ENCODE data around the gene VN1R5. TPM values are rescaled to one million over a fixed set of nuclear protein-coding genes. Genes with fewer than 3 reads are reported as not detected.
"Not testable (repeated sequence)": the region's sequence is repeated elsewhere in the genome, so short reads cannot be mapped to it uniquely, and the experiment has no call there.

Gene VN1R5
- polyA plus RNA-seq (2013, experiment 1 of 2): not detected
- not detected for polyA plus RNA-seq (2013, experiment 2 of 2)

DNA sequence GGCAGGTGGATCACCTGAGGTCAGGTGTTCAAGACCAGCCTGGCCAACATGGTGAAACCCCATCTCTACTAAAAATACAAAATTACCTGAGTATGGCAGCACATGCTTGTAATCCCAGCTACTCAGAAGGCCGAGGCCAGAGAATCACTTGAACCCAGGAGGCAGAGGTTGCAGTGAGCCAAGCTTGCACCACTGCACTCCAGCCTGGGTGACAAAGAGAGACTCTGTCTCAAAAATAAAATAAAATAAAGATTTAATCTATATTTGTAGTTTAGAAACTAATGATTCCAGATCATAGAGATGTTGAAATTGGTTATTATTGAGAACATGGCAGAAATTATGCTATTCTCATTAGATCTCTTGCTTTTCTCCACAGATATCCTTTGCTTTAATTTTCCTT, at the start of gene VN1R5:
Gene VN1R5 (plus strand): TSS at position 301 of the 400 bp plus-strand sequence.
- not testable (repeated sequence) for H3K79me1 ChIP-seq (ENCODE audit: low read length); H4K8ac ChIP-seq (ENCODE audit: low read depth, low read length); H3K9ac ChIP-seq (ENCODE audit: low read length); H3K27me3 ChIP-seq (ENCODE audit: insufficient read depth, low read length, poor library complexity); H3K36me3 ChIP-seq (ENCODE audit: control insufficient read depth, insufficient read depth, low read length); H4K5ac ChIP-seq (ENCODE audit: low read length); H3K79me2 ChIP-seq (ENCODE audit: control insufficient read depth, insufficient read depth, low read length); H3K4ac ChIP-seq (ENCODE audit: low read depth, low read length); H2BK120ac ChIP-seq (ENCODE audit: low read depth, low read length); H3K18ac ChIP-seq (ENCODE audit: low read length); H3K4me2 ChIP-seq (ENCODE audit: low read length); H2BK15ac ChIP-seq (replicated peaks; ENCODE audit: low read depth); H2AK5ac ChIP-seq (ENCODE audit: low read length); H3K56ac ChIP-seq (ENCODE audit: low read length); H3K4me1 ChIP-seq (ENCODE audit: control insufficient read depth, low read depth, low read length); H3K23ac ChIP-seq (ENCODE audit: low read length); H2BK5ac ChIP-seq (ENCODE audit: low read length); DNase-seq; H3K27ac ChIP-seq (ENCODE audit: low read depth, low read length); H3K4me3 ChIP-seq (ENCODE audit: low read length)
- WGBS (ENCODE audit: extremely low coverage, insufficient coverage, low lambda C conversion rate): no CpG with 5 or more reads among the region's 1 CpG

DNA sequence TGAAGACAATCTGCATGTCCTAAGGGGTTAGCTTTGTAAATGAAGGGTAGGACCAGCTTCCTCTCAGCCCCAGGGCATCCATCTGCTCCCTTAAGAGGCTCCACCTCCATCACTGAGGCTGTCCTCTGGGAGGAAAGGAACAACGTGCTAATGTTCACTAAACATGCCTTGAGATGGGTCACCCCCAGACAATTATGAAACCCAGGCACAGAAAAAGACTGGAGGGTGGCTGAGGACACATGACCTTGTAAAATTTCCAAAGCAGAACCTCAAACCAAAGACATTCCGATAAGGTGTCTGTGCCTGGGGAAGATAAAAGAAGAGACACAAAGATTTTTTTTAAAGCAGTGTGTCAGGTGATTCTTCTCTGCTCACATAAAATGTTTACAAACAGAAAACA, 46.5 kb upstream of the VN1R5 start:
- H3K27ac ChIP-seq (ENCODE audit: low read depth, low read length): no peak overlapping the region
- no peaks in the 10 kb centered on the region for H3K27me3 ChIP-seq (ENCODE audit: insufficient read depth, low read length, poor library complexity)
- H3K18ac ChIP-seq (ENCODE audit: low read length): no peak overlapping the region
- H3K4me2 ChIP-seq (ENCODE audit: low read length): peak overlapping the region; percentile 37
- H3K4ac ChIP-seq (ENCODE audit: low read depth, low read length): no peak overlapping the region
- peak overlapping the region; percentile 85 for H3K9ac ChIP-seq (ENCODE audit: low read length)
- no peak overlapping the region for H3K4me3 ChIP-seq (ENCODE audit: low read length)
- no peak overlapping the region for H3K23ac ChIP-seq (ENCODE audit: low read length)
- peaks cover 8% of the 10 kb centered on the region for H3K4me1 ChIP-seq (ENCODE audit: control insufficient read depth, low read depth, low read length)
- no peak overlapping the region for H2BK5ac ChIP-seq (ENCODE audit: low read length)
- H3K79me1 ChIP-seq (ENCODE audit: low read length): peaks cover 22% of the 10 kb centered on the region
- H2AK5ac ChIP-seq (ENCODE audit: low read length): no peak overlapping the region
- H3K79me2 ChIP-seq (ENCODE audit: control insufficient read depth, insufficient read depth, low read length): peaks cover 34% of the 10 kb centered on the region
- H2BK15ac ChIP-seq (replicated peaks; ENCODE audit: low read depth): no peak overlapping the region
- no peak overlapping the region for H4K8ac ChIP-seq (ENCODE audit: low read depth, low read length)
- no CpG with 5 or more reads among the region's 2 CpGs for WGBS (ENCODE audit: extremely low coverage, insufficient coverage, low lambda C conversion rate)
- H3K36me3 ChIP-seq (ENCODE audit: control insufficient read depth, insufficient read depth, low read length): no peaks in the 10 kb centered on the region
- H4K5ac ChIP-seq (ENCODE audit: low read length): no peak overlapping the region
- peak; percentile 65 for DNase-seq
- H2BK120ac ChIP-seq (ENCODE audit: low read depth, low read length): no peak overlapping the region
- H3K56ac ChIP-seq (ENCODE audit: low read length): peak overlapping the region; percentile 95

DNA sequence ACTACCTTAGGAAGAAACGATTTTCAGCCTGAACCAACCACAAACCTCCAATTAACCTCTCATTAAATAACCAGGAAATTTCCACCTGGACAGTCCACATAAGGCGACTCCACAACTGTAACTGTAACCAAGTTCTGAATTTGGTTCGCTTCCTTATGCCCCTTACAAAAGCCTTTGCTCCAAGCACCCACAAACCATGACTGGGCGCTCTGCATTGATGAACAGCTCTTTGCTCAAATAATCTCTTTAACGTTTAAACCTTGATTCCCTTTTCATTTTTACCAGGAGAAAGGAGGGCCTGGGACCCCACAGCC, 45.9 kb upstream of the VN1R5 start:
- no peaks in the 10 kb centered on the region for H3K27me3 ChIP-seq (ENCODE audit: insufficient read depth, low read length, poor library complexity)
- H3K27ac ChIP-seq (ENCODE audit: low read depth, low read length): peak overlapping the region; percentile 87
- H3K18ac ChIP-seq (ENCODE audit: low read length): peak overlapping the region; percentile 81
- H3K4me3 ChIP-seq (ENCODE audit: low read length): peak overlapping the region; percentile 87
- H2AK5ac ChIP-seq (ENCODE audit: low read length): no peak overlapping the region
- no peaks in the 10 kb centered on the region for H3K36me3 ChIP-seq (ENCODE audit: control insufficient read depth, insufficient read depth, low read length)
- no peak overlapping the region for H4K5ac ChIP-seq (ENCODE audit: low read length)
- peak overlapping the region; percentile 85 for H3K9ac ChIP-seq (ENCODE audit: low read length)
- no CpG with 5 or more reads among the region's 5 CpGs for WGBS (ENCODE audit: extremely low coverage, insufficient coverage, low lambda C conversion rate)
- peak overlapping the region; percentile 89 for H3K4ac ChIP-seq (ENCODE audit: low read depth, low read length)
- H3K4me1 ChIP-seq (ENCODE audit: control insufficient read depth, low read depth, low read length): peaks cover 8% of the 10 kb centered on the region
- peaks cover 32% of the 10 kb centered on the region for H3K79me2 ChIP-seq (ENCODE audit: control insufficient read depth, insufficient read depth, low read length)
- peak overlapping the region; percentile 37 for H3K4me2 ChIP-seq (ENCODE audit: low read length)
- H2BK15ac ChIP-seq (replicated peaks; ENCODE audit: low read depth): no peak overlapping the region
- no peak overlapping the region for H3K23ac ChIP-seq (ENCODE audit: low read length)
- no peak for DNase-seq
- H4K8ac ChIP-seq (ENCODE audit: low read depth, low read length): no peak overlapping the region
- peak overlapping the region; percentile 95 for H3K56ac ChIP-seq (ENCODE audit: low read length)
- no peak overlapping the region for H2BK5ac ChIP-seq (ENCODE audit: low read length)
- peaks cover 22% of the 10 kb centered on the region for H3K79me1 ChIP-seq (ENCODE audit: low read length)
- H2BK120ac ChIP-seq (ENCODE audit: low read depth, low read length): peak overlapping the region; percentile 18

DNA sequence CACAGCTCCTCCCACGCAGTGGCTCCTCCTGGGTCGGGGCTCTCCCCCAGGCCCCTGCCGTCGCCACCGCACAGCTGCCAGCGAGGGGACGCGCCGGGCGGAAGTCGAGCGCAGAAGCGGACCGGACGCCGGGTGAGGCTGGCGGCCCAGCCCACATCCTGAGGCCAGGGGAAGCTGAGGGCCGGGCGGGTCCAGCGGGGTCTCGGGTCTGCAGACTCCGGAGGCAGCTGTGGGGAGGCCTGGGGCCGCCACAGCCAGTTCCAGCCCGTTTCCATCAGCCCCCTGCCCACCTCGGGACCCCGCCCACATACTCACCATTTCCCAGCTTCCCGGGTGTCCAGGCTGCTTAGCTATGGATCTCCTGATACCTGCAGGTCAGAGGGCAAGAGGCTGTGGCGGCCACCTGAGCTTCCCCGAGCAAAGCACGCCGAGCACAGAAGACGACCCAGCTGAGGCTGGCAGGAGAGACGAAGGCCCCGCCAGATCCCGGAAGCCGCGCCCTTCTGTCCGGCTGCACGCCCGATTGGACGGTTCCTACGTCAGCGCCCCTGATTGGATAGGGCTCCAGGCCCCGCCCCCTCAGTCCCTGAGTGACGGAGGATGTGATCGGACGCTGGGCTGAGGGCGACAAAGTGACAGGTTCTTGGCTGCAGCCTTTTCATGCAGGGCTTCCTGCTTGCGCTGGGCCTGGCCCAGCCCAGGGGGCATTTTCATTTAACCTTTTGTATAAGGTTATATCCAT, 45.3 kb upstream of the VN1R5 start:
- H3K23ac ChIP-seq (ENCODE audit: low read length): no peak overlapping the region
- H3K4me1 ChIP-seq (ENCODE audit: control insufficient read depth, low read depth, low read length): peaks cover 8% of the 10 kb centered on the region
- H2BK120ac ChIP-seq (ENCODE audit: low read depth, low read length): peak overlapping the region; percentile 18
- DNase-seq: peak; percentile 99
- no peak overlapping the region for H2AK5ac ChIP-seq (ENCODE audit: low read length)
- H3K27me3 ChIP-seq (ENCODE audit: insufficient read depth, low read length, poor library complexity): no peaks in the 10 kb centered on the region
- H3K79me1 ChIP-seq (ENCODE audit: low read length): peaks cover 21% of the 10 kb centered on the region
- H4K8ac ChIP-seq (ENCODE audit: low read depth, low read length): no peak overlapping the region
- H3K9ac ChIP-seq (ENCODE audit: low read length): peak overlapping the region; percentile 85
- peak overlapping the region; percentile 87 for H3K27ac ChIP-seq (ENCODE audit: low read depth, low read length)
- H3K18ac ChIP-seq (ENCODE audit: low read length): peak overlapping the region; percentile 81
- H3K4ac ChIP-seq (ENCODE audit: low read depth, low read length): peak overlapping the region; percentile 89
- H3K36me3 ChIP-seq (ENCODE audit: control insufficient read depth, insufficient read depth, low read length): no peaks in the 10 kb centered on the region
- H3K79me2 ChIP-seq (ENCODE audit: control insufficient read depth, insufficient read depth, low read length): peaks cover 31% of the 10 kb centered on the region
- H3K56ac ChIP-seq (ENCODE audit: low read length): peak overlapping the region; percentile 95
- no CpG with 5 or more reads among the region's 49 CpGs for WGBS (ENCODE audit: extremely low coverage, insufficient coverage, low lambda C conversion rate)
- peak overlapping the region; percentile 33 for H2BK5ac ChIP-seq (ENCODE audit: low read length)
- peak overlapping the region; percentile 37 for H3K4me2 ChIP-seq (ENCODE audit: low read length)
- H4K5ac ChIP-seq (ENCODE audit: low read length): no peak overlapping the region
- H2BK15ac ChIP-seq (replicated peaks; ENCODE audit: low read depth): no peak overlapping the region
- peak overlapping the region; percentile 87 for H3K4me3 ChIP-seq (ENCODE audit: low read length)

GRCh38 chr1:247211339-247211738, 44.5 kb upstream of the VN1R5 start:
- H3K4me3 ChIP-seq (ENCODE audit: low read length): no peak overlapping the region
- no peak overlapping the region for H3K18ac ChIP-seq (ENCODE audit: low read length)
- peaks cover 16% of the 10 kb centered on the region for H3K79me1 ChIP-seq (ENCODE audit: low read length)
- no peak overlapping the region for H4K5ac ChIP-seq (ENCODE audit: low read length)
- no peak overlapping the region for H3K56ac ChIP-seq (ENCODE audit: low read length)
- no peak overlapping the region for H2AK5ac ChIP-seq (ENCODE audit: low read length)
- H2BK5ac ChIP-seq (ENCODE audit: low read length): no peak overlapping the region
- peaks cover 8% of the 10 kb centered on the region for H3K4me1 ChIP-seq (ENCODE audit: control insufficient read depth, low read depth, low read length)
- no peak overlapping the region for H3K4me2 ChIP-seq (ENCODE audit: low read length)
- H2BK15ac ChIP-seq (replicated peaks; ENCODE audit: low read depth): no peak overlapping the region
- H3K36me3 ChIP-seq (ENCODE audit: control insufficient read depth, insufficient read depth, low read length): no peaks in the 10 kb centered on the region
- no peak overlapping the region for H3K9ac ChIP-seq (ENCODE audit: low read length)
- no peaks in the 10 kb centered on the region for H3K27me3 ChIP-seq (ENCODE audit: insufficient read depth, low read length, poor library complexity)
- DNase-seq: no peak
- no peak overlapping the region for H3K27ac ChIP-seq (ENCODE audit: low read depth, low read length)
- H2BK120ac ChIP-seq (ENCODE audit: low read depth, low read length): no peak overlapping the region
- no peak overlapping the region for H3K23ac ChIP-seq (ENCODE audit: low read length)
- H4K8ac ChIP-seq (ENCODE audit: low read depth, low read length): no peak overlapping the region
- WGBS (ENCODE audit: extremely low coverage, insufficient coverage, low lambda C conversion rate): no CpG with 5 or more reads among the region's 7 CpGs
- H3K4ac ChIP-seq (ENCODE audit: low read depth, low read length): no peak overlapping the region
- H3K79me2 ChIP-seq (ENCODE audit: control insufficient read depth, insufficient read depth, low read length): peaks cover 26% of the 10 kb centered on the region

GRCh38 chr1:247212012-247212411, 43.9 kb upstream of the VN1R5 start:
- H4K8ac ChIP-seq (ENCODE audit: low read depth, low read length): no peak overlapping the region
- no peak overlapping the region for H3K18ac ChIP-seq (ENCODE audit: low read length)
- no peak overlapping the region for H3K23ac ChIP-seq (ENCODE audit: low read length)
- no CpG with 5 or more reads among the region's 5 CpGs for WGBS (ENCODE audit: extremely low coverage, insufficient coverage, low lambda C conversion rate)
- H3K79me1 ChIP-seq (ENCODE audit: low read length): peaks cover 14% of the 10 kb centered on the region
- H3K56ac ChIP-seq (ENCODE audit: low read length): no peak overlapping the region
- no peak overlapping the region for H2BK5ac ChIP-seq (ENCODE audit: low read length)
- no peak overlapping the region for H2BK15ac ChIP-seq (replicated peaks; ENCODE audit: low read depth)
- no peak overlapping the region for H3K9ac ChIP-seq (ENCODE audit: low read length)
- no peaks in the 10 kb centered on the region for H3K27me3 ChIP-seq (ENCODE audit: insufficient read depth, low read length, poor library complexity)
- no peak overlapping the region for H3K27ac ChIP-seq (ENCODE audit: low read depth, low read length)
- peaks cover 23% of the 10 kb centered on the region for H3K79me2 ChIP-seq (ENCODE audit: control insufficient read depth, insufficient read depth, low read length)
- H3K4me2 ChIP-seq (ENCODE audit: low read length): no peak overlapping the region
- H3K4ac ChIP-seq (ENCODE audit: low read depth, low read length): no peak overlapping the region
- peaks cover 8% of the 10 kb centered on the region for H3K4me1 ChIP-seq (ENCODE audit: control insufficient read depth, low read depth, low read length)
- H3K4me3 ChIP-seq (ENCODE audit: low read length): no peak overlapping the region
- DNase-seq: no peak
- no peaks in the 10 kb centered on the region for H3K36me3 ChIP-seq (ENCODE audit: control insufficient read depth, insufficient read depth, low read length)
- H2BK120ac ChIP-seq (ENCODE audit: low read depth, low read length): no peak overlapping the region
- H2AK5ac ChIP-seq (ENCODE audit: low read length): no peak overlapping the region
- H4K5ac ChIP-seq (ENCODE audit: low read length): no peak overlapping the region

All from mesendoderm (in vitro differentiated cells).